ENCODE measurements around the gene SYTL1. TPM values are rescaled to one million over a fixed set of nuclear protein-coding genes. Genes with fewer than 3 reads are reported as not detected.

Gene SYTL1
- total and polyA plus RNA-seq, 9 of the 15 experiments (the other 6 are each of a cell fraction or from before 2014, with no cell fraction given) = 0.04 to 9.3 (median 1.7) TPM

DNA sequence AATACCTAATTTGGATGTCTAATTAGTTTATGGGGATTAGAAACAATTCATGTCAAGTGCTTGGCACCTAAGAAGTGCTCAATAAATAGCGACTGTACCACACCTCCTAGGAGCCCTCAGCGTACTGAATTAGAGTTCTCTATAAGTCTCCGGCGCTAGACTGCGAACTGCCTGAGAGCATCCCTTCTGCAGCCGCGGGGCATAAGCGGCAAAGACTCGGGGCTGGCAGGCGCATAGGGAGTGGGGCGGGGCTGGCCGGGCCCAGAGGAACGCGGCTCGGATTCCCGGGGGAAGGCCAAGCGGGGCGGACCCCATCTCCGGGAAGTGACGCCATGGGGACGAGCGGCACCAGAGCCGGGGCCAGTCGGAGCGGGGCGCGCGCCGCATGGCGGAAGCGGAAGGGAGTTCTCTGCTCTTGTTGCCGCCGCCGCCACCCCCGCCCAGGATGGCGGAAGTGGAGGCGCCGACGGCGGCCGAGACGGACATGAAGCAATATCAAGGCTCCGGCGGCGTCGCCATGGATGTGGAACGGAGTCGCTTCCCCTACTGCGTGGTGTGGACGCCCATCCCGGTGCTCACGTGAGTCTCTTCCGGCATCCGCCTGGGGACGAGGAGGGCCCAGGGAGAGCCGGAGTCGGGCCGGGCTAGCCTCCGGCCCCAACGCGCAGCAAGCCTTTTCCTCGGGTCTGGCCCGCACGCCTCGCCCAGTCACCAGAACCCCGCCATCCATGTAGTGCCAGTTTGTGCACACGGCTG lies 19.8 kb upstream of the SYTL1 start, which contains the start of gene TMEM222 (continued):
- TF ChIP-seq, protein P1, sequence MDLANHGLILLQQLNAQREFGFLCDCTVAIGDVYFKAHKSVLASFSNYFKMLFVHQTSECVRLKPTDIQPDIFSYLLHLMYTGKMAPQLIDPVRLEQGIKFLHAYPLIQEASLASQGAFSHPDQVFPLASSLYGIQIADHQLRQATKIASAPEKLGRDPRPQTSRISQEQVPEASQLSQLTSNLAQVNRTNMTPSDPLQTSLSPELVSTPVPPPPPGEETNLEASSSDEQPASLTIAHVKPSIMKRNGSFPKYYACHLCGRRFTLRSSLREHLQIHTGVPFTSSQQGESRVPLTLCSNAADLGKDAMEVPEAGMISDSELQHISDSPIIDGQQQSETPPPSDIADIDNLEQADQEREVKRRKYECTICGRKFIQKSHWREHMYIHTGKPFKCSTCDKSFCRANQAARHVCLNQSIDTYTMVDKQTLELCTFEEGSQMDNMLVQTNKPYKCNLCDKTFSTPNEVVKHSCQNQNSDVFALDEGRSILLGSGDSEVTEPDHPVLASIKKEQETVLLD (IDR thresholded peaks at IDR 0.05) = peak; percentile 64; the same call in 1 of the 2 replicates
- peak; percentile 58 for TF ChIP-seq TCF3 (CRISPR knock-in tag; IDR thresholded peaks at IDR 0.05)
- TF ChIP-seq TRIM28 (IDR thresholded peaks at IDR 0.05) = peak; percentile 38; the same call in 1 of the 2 replicates
- TF ChIP-seq ELF1 (tag; IDR thresholded peaks at IDR 0.05) = peak; percentile 99
- peak; percentile 96 for TF ChIP-seq SIN3B (IDR thresholded peaks at IDR 0.05; ENCODE audit: low read depth)
- peak; percentile 66 for TF ChIP-seq NFIC (IDR thresholded peaks at IDR 0.05)
- TF ChIP-seq ZNF41 (CRISPR knock-in tag; conservative IDR thresholded peaks at IDR 0.05) = no peak; the same call in 1 of the 2 replicates
- peak; percentile 97 for TF ChIP-seq RBFOX2 (IDR thresholded peaks at IDR 0.05; ENCODE audit: low read depth, low read length)
- 0 out of 2 replicates have a peak, but pooled peaks have one; percentile 11 for TF ChIP-seq SAFB (IDR thresholded peaks at IDR 0.05; ENCODE audit: borderline replicate concordance, low read depth, low read length)
- peak; percentile 51; the same call in 1 of the 2 replicates for TF ChIP-seq FOXJ2 (tag; IDR thresholded peaks at IDR 0.05)
- peak; percentile 99 for TF ChIP-seq SP1 (CRISPR knock-in tag; IDR thresholded peaks at IDR 0.05)
- no peak for TF ChIP-seq HEY1 (CRISPR knock-in tag; IDR thresholded peaks at IDR 0.05; ENCODE audit: borderline replicate concordance)
- peak; percentile 96 for TF ChIP-seq KLF1 (tag; IDR thresholded peaks at IDR 0.05)
- no peak for TF ChIP-seq IFI16 (CRISPR knock-in tag; IDR thresholded peaks at IDR 0.05)
- TF ChIP-seq, protein P2, sequence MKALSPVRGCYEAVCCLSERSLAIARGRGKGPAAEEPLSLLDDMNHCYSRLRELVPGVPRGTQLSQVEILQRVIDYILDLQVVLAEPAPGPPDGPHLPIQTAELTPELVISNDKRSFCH (CRISPR knock-in tag; IDR thresholded peaks at IDR 0.05) = no peak
- TF ChIP-seq, protein P2 (tag; IDR thresholded peaks at IDR 0.05) = peak; percentile 78
- no peak for TF ChIP-seq NFYB (IDR thresholded peaks at IDR 0.05; ENCODE audit: extremely low read depth, insufficient read length)
- no peak for TF ChIP-seq EWSR1 (IDR thresholded peaks at IDR 0.05; ENCODE audit: borderline replicate concordance, low read depth, partially characterized antibody)
- TF ChIP-seq, protein P3, sequence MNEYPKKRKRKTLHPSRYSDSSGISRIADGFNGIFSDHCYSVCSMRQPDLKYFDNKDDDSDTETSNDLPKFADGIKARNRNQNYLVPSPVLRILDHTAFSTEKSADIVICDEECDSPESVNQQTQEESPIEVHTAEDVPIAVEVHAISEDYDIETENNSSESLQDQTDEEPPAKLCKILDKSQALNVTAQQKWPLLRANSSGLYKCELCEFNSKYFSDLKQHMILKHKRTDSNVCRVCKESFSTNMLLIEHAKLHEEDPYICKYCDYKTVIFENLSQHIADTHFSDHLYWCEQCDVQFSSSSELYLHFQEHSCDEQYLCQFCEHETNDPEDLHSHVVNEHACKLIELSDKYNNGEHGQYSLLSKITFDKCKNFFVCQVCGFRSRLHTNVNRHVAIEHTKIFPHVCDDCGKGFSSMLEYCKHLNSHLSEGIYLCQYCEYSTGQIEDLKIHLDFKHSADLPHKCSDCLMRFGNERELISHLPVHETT (CRISPR knock-in tag; conservative IDR thresholded peaks at IDR 0.05 in 1 of 2, IDR thresholded peaks at IDR 0.05 in 1 of 2) = peak in 1 of 2 experiments; percentile 99; a peak in 2 of 4 replicates
- TF ChIP-seq ZNF77 (CRISPR knock-in tag; IDR thresholded peaks at IDR 0.05) = no peak
- TF ChIP-seq, protein P4, sequence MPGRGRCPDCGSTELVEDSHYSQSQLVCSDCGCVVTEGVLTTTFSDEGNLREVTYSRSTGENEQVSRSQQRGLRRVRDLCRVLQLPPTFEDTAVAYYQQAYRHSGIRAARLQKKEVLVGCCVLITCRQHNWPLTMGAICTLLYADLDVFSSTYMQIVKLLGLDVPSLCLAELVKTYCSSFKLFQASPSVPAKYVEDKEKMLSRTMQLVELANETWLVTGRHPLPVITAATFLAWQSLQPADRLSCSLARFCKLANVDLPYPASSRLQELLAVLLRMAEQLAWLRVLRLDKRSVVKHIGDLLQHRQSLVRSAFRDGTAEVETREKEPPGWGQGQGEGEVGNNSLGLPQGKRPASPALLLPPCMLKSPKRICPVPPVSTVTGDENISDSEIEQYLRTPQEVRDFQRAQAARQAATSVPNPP (IDR thresholded peaks at IDR 0.05; ENCODE audit: borderline replicate concordance, insufficient read depth, insufficient read length) = no peak
- peak; percentile 91 for TF ChIP-seq ELF4 (CRISPR knock-in tag; IDR thresholded peaks at IDR 0.05)
- TF ChIP-seq TGIF2 (CRISPR knock-in tag; IDR thresholded peaks at IDR 0.05) = 0 out of 2 replicates have a peak, but pooled peaks have one; percentile 61
- TF ChIP-seq MYBL2 (IDR thresholded peaks at IDR 0.05; ENCODE audit: low read depth) = no peak
- TF ChIP-seq MYBL2 (CRISPR knock-in tag; IDR thresholded peaks at IDR 0.05; ENCODE audit: borderline replicate concordance) = no peak

All from K562 (cell line).